Stimulated activated CD4-positive, alpha-beta T cell treated with anti-CD3 and anti-CD28 coated beads, Interleukin-4, amount 100 ng/mL, for 1 hour (primary cell): ENCODE measurements around the gene OSCP1.

ENCODE experiments used
- DNase-seq: peaks from one replicate; pipeline ENCODE4 v3.0.0-alpha.2; 2020

OSCP1 gene

DNA sequence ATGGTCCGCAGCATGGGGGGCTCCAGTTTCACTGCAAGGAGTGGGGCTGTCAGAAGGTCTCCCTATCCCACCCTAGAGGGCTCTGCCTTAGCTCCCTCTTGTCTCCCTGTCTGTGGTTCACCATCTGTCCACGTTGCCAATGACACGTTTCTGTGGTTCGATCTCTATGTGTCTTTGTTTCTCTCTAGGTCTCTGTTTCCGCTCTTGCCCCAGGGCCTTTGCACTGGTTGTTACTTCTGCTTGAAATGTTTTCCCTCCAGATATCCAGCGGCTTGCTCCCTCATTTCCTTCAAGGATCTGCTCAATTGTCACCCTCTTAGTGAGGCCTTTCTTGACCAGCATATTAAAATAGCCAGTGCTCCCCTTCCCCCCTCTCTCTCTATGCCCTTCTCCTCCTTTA, 22.4 kb upstream of the OSCP1 start:
- no peak for DNase-seq

DNA sequence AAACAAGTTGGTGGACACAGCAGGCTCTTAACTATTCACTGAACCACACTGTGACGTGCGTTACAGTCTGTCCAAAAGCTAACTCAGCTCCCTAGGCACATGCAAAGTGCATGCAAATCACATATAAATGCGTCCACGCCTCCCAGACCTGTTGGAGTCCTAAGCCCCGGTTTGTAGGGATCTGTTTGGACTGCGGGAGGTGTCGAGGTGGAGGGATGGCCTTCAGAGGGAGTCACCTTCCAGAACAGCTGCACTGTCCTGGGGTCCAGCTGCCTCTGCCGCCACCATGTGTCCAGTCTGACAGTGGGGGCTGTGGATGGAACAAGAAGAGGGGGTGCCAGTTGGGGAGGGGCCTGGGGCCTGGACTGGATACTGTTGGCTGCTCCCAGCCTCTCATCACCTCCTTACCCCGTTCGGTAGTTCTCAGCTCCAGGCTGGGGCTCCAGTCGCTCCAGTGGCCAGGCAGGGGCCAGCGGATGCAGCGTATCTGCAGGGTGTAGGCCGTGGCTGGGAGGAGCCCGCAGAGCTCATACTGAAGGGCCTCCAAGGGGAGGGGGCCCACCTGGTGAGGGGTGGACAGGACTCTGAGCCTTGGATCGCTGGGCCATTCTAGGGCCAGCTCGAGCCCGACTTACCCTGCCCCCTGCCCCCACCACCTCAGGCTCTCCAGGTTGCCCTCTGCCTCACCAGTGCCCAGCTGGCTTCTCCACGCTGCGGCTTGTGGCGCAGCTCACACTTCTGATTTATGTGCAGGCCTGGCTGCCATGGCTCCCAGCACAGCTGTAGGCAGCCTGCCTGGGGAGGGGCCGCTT, 21.8 kb upstream of the OSCP1 start:
- DNase-seq: no peak

DNA sequence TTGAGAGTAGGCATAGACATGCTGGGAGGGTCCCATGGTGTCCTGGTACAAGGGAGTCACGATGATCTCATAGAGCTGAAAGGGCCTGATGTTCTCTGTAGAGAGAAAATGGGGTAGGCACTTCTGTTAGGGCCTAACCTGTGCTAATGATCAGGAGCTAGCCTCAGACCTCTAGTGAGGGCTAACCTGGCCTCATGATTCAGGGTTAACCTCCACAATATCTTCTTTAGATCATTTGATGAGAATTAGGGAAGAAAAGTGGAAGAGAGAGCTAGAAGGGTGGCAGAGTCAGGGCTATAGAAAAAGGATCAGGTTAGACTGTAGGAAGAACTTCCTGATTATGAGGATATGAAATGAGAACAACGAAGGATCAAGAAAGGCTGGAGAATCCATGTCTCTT, 18.9 kb upstream of the OSCP1 start:
- DNase-seq: no peak

DNA sequence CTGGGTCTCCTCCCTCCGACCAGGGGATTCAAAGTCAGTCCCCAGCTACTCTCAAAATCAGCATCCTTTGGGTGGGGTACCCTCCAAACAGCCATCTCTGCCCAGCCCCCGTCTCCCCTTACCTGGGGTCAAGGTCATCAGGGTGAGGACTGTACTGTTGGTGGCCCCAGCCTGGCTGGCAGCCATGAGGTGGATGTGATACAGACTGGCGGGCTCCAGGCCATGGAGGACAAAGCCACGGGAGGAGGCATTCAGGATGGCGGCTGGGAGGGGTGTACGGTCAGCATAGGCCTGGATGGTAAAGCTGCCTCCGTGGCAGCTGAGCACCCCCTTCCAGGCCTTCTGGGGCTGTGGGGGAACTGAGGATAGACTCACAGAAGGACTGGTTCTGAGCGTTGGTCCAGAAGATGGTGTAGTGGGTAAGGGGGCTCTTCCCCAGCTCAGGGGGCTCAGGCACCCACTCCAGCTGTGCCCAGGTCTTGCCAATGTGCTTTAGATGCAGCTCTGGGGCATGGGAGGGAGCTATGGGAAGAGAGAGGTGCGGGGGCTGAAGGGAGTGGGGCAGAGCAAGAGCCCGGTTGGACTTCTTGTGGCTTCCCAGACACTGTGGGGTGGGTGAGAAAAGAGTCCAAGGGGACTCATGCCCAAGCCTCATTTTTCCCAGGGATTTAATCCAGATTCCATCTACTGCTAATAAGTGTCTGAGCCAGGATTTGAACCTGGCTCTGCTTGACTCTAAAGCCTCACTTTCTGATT, 17.6 kb upstream of the OSCP1 start:
- DNase-seq: no peak

DNA sequence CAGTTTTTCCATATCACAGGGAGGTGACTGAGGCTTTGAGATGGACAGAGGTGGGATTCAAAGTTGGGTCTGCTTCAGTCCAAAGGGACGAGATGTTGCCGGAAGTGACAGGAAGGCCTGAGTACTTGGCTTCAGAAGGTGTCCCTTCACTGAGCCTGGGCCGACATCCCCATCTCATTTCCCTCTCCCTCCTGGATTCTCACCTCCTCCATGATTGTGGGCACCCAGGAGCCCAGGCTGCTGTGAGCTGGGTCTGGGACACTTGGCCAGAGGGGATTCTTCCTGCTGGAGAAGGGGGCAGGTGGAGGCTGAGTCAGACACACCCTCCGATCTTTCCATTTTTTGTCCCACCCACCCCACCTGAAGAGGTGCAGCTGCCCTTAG, 16.8 kb upstream of the OSCP1 start:
- no peak for DNase-seq

DNA sequence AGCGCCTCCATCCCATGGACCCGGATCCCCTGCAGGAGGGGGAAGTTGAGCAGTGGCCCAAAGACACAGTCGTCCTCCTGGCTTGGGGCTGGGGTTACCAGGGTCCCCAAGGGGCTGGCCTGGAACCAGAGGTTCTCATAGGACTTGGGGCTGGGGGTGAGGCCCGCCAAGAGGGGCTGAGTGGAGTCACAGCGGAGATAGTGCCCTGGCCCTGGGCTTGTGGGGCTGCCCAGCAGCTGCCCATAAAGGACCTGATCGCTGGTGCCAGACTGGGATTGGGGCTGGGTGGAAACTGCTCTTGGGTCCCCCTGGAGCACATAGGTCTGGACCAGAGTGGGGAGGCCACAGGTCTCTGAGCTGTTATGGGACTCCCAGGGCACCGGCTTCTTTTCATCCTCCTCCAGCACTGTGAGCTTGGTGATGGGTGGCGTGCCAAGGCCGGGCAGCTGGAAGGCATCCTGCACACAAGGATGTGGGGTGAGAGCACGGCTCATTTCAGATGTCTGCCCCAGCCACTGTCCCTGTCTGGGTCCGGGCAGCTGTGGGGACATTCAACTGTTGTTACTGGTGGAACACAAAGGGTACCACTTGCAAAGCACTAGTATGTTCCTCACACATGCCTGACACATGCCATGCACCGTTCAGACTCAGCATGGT, 16.2 kb upstream of the OSCP1 start:
- no peak for DNase-seq

DNA sequence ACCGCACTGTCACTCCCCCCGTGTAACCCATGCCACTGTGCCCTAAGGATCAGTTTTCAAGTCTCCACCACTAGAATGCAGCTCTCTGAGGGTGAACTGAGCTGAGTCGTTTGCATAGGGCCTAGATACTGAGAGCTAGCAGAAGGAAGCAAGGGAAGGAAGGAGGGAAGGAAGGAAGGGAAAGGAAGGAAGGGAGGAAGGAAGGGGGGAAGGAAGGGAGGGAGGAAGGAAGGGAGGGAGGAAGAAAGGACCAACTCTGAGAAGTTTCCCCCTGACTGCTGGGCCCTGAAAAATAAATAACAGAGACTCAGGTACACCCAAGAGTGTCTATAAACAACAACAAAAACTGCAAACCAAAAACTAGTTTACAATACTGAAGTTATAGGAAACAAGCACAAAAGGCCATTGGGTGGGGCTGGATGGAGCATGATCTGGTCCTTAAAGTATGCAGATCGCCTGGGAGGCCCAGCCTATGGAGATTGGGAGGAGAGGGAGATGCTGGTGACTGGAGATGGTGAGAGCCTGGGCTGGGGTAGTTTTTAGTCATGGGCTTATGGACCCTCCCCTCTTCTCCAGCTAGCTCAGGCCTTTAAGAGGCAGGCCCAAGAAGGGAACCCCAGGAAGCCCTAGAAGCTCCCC, 15.6 kb upstream of the OSCP1 start:
- no peak for DNase-seq

DNA sequence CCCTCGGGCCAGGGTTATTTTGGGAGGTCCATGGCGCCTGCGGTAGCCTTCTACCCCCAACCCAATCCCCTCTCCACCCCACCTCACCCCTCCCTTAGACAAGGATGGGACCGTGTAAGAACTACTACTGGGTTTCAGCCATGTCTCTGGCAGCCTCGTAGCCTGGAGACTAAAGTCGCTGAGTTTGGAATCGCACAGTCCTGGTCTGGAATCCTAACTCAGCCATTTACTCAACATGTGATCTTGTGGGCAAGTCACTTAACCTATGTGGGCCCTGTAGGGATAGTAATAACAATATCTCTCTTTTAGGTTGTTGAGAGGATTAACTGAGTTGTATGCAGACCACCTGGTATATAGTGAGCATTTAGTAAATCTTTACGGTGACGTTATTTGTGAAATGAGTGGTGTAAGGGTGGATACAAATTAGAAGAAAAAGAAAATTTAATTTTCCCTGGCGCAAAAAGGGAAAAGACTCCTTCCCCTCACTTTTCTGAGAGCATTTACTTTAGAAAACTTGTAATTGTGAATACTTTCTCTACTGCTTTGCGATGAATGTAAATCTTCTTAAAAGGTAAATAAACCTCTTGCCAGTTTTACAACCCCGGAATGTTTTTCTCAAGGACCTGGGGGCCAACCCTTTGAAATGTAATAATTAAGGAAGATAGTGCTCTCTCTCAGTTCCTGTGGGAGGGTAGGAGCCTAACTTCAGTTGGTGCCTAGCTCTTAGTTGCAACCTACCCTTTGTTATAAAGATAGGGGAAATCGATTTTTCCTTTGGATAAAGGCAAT, 14.5 kb upstream of the OSCP1 start:
- DNase-seq: no peak

DNA sequence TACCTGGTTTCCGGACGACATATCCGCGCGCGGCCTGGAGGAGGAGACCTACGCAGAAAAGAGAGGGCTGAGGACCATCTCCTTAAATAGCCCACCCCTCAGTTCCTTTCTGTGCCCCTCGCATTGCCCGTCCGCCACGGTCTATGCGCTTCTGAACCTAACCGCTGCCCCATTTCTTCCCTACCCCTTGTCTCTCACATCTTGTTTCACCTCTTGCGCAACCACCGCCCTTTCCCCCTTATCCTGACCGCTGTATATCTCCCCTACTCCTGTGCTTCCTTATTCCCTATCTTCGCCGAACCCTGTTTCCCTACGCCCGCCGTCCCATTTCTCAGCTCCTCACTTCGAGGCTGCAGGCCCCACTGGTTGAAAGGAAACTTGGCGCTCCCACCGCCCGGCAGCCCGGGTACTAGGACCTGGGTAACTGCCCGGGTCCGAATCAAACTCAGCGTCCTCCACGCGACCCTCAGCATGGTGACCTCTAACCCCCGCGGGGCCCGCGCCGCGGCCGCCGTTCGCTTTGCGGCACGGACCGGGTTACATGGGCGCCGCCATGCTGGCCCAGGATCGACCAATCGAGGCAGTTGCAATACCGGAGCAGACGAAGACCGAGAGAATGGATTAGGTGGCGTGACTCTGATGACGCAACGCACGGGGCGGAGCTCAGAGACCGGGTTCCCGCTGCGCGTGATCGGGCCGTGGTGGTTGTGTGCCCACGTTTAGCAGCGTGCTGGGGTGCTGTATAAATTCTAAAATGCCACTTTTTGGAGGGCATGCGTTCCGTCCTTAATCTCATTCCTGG, 13.8 kb upstream of the OSCP1 start, which contains the start of gene MRPS15:
MRPS15 (minus strand) TSS at position 582 of the 802 bp plus-strand sequence; CDS start at position 473, 109 bp downstream.
- peak; percentile 97 for DNase-seq

DNA sequence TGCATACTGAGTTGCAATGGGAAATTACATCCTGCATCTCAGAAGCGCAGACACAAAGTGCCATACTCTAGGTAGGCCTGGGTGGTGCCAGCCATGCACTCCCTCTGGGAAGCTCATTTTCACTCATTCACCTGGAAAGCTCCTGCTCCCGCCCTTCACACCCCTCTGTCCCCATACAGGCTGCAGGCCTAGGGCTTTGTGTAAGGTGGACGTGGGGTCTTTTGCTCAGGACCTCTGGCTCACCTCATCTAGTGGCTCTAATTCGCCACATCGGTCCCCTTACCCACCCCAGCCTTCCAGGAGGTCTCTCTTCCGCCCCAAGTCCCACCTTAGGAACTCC, 13.2 kb upstream of the OSCP1 start:
- no peak for DNase-seq

DNA sequence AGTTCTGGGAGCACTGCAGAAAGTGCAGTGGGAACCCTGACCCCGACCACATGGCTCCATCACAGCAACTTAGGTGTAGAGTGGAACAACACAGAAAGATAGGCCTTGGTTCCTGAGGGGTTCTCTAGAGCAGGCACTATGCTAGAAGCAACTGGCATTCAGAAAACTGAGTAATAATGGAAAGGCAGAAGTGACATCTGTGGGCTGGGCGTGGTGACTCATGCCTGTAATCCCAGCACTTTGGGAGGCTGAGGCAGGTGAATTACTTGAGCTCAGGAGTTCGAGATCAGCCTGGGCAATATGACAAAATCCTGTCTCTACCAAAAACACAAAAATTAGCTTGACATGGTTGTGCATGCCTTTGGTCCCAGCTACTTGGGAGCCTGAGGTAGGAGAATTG, 8.7 kb upstream of the OSCP1 start:
- DNase-seq: peak; percentile 60

DNA sequence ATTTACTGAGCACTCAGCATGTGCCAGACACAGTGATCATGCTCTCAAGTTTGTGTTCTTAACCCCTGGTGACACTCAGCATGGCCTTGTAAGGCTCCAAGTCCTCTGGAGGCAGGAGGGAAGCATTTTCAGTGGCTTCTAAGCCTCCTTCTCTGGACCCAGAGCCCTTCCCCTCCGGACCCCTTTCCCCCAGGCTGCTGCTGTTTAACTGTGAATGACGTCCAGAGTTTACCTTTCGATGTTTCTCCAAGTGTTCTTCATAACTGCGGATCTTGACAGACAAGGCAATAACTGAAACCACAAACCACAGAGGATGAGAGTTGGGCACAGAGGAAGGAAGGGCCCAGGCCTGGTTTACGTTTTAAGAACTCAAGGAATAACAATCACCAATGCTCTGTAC, 7.4 kb upstream of the OSCP1 start:
- no peak for DNase-seq

DNA sequence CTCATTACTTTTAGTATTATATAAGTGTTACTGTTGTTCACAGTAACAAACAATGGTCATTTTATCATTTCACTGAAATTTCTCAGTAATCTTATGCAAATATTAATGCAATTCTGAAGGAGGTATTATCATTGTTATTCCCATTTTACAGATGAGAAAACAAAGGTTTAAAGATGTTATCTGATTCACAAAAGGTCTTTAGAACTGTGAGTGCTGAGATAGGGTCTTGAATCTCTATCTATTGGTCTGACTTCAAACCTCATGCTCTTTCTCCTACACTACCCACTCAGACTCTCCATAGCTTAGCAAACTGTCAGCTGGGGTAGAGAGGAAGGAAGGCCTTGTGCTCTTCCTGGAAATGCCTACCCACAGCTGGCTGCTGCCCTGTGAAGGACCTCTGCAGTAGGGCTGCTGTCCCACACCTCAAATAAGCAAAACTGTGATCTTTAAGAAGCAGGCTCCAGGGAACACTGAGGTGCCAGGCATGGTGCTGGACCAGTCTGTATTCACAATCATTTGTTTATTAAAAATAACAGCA, 6.2 kb upstream of the OSCP1 start:
- DNase-seq: no peak

DNA sequence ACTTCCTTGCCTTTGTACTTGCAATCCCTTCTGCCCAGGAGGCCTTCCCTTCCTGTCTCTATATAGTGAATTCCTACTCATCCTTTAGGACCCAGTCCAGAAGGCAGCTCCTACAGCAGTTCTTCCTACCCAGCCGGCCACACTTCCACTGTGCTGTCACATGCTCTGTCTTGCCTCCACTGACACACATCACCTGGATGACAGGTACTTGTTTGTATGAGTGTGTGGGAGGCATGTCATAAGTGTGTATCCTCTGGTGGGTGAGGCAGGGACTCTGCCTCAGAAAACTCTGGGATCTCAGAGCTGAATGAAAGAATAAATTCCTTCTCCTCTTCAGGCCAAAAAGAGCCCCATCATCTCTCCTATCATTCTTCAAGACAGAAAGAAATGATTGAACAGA, 5.1 kb upstream of the OSCP1 start:
- no peak for DNase-seq

DNA sequence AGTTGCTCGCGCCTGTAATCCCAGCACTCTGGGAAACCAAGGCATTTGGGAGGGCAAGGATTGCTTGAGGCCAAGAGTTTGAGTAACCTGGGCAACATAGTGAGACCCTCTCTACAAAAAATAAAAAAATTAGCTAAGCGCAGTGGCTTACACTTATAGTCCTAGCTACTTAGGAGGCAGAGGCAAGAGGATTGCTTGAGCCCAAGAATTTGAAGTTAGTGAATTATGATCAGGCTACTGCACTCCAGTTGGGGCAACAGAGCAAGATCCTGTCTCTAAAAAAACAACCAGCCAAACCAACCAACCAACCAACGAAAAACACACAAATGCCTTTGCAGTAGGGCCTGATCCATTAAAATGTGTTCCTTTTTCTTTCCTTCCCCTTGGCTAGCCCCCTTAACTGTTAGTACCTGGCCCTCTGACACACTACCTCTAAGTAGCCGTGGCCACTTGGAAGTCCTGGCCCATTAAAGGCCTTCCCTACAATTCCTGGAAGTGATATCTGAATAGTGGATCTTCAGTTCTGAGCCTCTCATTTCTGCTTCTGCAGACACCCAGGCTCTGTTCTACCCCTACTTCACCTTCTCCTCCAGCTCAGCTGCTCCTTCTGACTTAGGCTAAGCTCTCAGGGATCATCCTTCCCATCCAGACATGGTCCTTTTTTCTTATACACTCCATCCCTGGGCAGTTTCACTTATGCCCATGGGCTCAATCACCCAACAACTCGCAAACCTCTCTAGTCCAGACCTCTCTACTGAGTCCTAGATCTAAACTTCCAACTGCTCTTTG, 3.5 kb upstream of the OSCP1 start:
- DNase-seq: no peak

DNA sequence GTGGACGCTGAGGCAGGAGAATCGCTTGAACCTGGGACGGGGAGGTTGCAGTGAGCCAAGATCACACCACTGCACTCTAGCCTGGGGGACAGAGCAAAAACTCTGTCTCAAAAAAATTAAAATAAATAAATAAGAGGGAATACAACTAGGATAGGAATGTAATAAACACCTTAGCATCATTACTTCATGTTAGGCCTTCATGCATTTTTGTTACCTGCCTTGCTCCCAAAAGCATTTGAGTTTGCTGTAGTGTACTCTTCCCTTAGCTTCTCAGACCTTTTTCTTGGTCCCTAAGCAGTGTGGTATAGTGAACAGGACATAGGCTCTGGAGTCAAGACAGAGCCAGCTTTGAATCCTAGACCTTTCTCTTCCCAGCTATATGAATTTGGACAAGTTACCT, 2.8 kb upstream of the OSCP1 start:
- DNase-seq: no peak

DNA sequence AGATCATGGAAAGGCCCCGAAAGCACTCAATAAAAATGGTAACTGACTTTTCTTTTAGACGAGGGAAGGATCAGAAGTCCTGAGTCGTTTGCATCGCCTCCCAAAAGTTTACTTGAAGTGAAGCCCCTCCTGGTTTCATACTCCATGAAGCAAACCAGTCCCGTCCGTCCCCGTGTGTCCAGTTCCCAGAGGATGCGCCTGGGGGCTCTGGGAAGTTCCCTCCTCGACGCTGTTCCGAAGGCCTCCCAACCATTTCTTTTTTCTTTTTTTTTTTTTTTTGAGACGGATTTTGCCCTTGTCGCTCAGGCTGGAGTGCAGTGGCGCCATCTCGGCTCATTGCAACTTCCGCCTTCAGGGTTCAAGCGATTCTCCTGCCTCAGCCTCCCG, 661 bp upstream of the OSCP1 start:
- DNase-seq: no peak

DNA sequence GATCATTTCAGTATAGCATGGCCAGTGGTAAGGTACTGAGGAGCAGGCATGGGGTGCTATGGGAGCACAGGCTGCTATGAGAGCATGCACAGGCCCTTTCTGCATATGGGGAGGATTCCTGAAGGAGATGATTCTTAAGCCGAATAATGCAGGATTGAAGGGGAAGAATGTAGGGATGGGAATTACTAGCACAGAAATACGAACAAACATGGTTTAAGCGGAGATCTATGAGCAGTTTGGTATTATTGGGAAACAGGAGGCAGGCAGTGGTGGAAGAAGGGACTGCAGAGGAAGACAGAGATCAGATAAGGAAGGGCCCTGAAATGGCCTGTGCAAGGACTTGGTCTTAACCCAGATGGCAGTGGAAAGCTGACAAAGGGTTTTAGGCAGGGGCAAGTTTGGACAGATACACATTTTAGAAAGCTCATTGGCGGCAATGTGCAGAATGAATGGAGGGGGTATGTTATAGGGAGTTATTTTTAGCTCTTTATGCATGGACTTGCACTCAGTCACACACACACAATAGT, 1.7 kb downstream of the OSCP1 start:
- no peak for DNase-seq

DNA sequence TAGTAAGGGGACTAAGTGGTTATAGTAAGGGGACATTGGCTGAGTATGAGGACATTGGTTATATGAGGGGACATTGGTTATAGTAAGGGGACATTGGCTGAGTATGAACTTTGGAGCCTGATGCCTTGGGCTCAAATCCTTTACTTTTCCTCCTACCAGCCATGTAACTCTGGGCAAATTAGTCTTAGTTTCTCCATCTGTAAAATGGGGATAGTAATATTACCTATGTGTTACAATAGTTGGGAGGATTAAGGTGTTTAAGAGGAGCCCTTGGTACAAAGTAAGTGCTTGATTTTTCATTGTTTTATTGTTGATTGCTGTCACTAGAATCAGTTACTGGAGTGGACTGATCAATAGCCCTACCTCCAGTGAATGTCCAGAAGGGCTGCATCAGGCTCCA, 2.8 kb downstream of the OSCP1 start:
- no peak for DNase-seq

DNA sequence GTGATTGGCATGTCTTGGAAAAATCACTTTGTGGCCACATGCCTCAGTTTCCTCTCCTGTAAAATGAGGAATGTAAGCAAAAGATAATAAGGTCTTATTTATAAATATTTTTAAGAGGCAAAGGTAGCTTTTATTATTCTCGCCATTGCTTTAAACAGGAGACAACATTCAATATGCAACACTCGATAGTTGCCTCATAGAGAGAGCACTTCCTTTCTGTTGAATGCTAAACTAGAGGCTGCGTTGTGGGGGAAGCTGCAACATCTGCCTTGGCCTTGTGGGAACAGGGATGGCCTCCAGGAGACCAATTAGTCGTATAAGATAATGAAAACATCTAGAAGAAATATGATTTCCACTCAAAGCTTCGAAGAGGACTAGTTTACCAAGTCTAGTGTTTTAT, 3.5 kb downstream of the OSCP1 start:
- no peak for DNase-seq
